CD4-positive, alpha-beta T cell (primary cell): Measurements from ENCODE around the gene ALPL. TPM values are rescaled to one million over a fixed set of nuclear protein-coding genes. Genes with fewer than 3 reads are reported as not detected.

Experiments
- ATAC-seq: fragments of 200-7000 bp; cut with Tn5 transposase; one replicate; pipeline ENCODE4 v1.10.0; 2022; ENCODE audit warnings: mild to moderate bottlenecking; ENCODE audit not compliant: poor library complexity
- CTCF ChIA-PET: fragments of 350-600 bp; sonication (Branson Sonifier 250); formaldehyde crosslinking; loops from one replicate; lab custom pipeline; 2021; ENCODE audit warnings: antibody characterized with exemption, inconsistent platforms; lab: Charles Lee
- POLR2A ChIA-PET: fragments of 350-600 bp; sonication (Branson Sonifier 250); formaldehyde crosslinking; loops from one replicate; lab custom pipeline; 2021; ENCODE audit warnings: antibody characterized with exemption, inconsistent platforms; lab: Charles Lee
- DNase-seq, 14 experiments: peaks; one replicate each; pipeline ENCODE4 v3.0.0-alpha.2; 2013 to 2020; ENCODE audit warnings: mixed read lengths in 2 of 14
- H3K27ac ChIP-seq, 2 donors: one replicate each; pipeline versions ENCODE4 v1.5.1 to v1.7.0; 2013; ENCODE audit warnings: low read length in 2 of 2, low read depth in 1 of 2, mild to moderate bottlenecking in 1 of 2
- H3K27me3 ChIP-seq, 2 experiments: 1 replicate in 1 of 2; 2 replicates in 1 of 2; pipeline versions ENCODE4 v1.6.1 to v1.7.0; 2013; ENCODE audit warnings: low read length in 2 of 2, control low read depth in 1 of 2, mild to moderate bottlenecking in 1 of 2, moderate library complexity in 1 of 2; ENCODE audit not compliant: insufficient read depth in 2 of 2, control insufficient read depth in 1 of 2
- H3K36me3 ChIP-seq: one replicate; pipeline ENCODE4 v1.6.1; 2013; ENCODE audit warnings: low read length, control low read depth; ENCODE audit not compliant: insufficient read depth
- H3K4me1 ChIP-seq: one replicate; pipeline ENCODE4 v1.6.1; 2013; ENCODE audit warnings: low read length, control low read depth; ENCODE audit not compliant: insufficient read depth
- H3K4me3 ChIP-seq: one replicate; pipeline ENCODE4 v1.5.1; 2013; ENCODE audit warnings: mild to moderate bottlenecking, low read length, moderate library complexity
- H3K9me3 ChIP-seq, 2 experiments: 1 replicate in 1 of 2; 2 replicates in 1 of 2; pipeline versions ENCODE4 v1.6.1 to v1.7.0; 2013; ENCODE audit warnings: low read length in 2 of 2, mild to moderate bottlenecking in 2 of 2, control low read depth in 1 of 2, moderate library complexity in 1 of 2; ENCODE audit not compliant: control insufficient read depth in 1 of 2, insufficient read depth in 1 of 2
- H3K27ac Mint-ChIP-seq: one replicate; pipeline ENCODE4 v1.8.0; 2020; ENCODE audit warnings: mixed read lengths
- H3K27me3 Mint-ChIP-seq: one replicate; pipeline ENCODE4 v1.8.0; 2021; ENCODE audit warnings: mixed read lengths
- H3K36me3 Mint-ChIP-seq: one replicate; pipeline ENCODE4 v1.8.0; 2021; ENCODE audit warnings: low read depth, mixed read lengths
- H3K4me1 Mint-ChIP-seq: one replicate; pipeline ENCODE4 v1.8.0; 2021; ENCODE audit warnings: low read depth, mixed read lengths
- H3K4me3 Mint-ChIP-seq: one replicate; pipeline ENCODE4 v1.8.0; 2020; ENCODE audit warnings: mild to moderate bottlenecking, mixed read lengths
- H3K9me3 Mint-ChIP-seq: one replicate; pipeline ENCODE4 v1.8.0; 2020; ENCODE audit warnings: mixed read lengths
- intact Hi-C, 2 experiments: fragments of 100-400 bp; cut with DNase I in 1 of 2; cut with micrococcal nuclease in 1 of 2; formaldehyde crosslinking; loops; one replicate each; pipeline versions ENCODE4 v1.15.1 to v1.9.0; 2023 to 2025; cut with DNase I, micrococcal nuclease
- total RNA-seq, 174 experiments: library from RNA in 2 of 174; stranded (reverse) in 2 of 174; gene quantifications; one replicate each; pipeline ENCODE4 v1.2.3 and lab custom pipeline; 2021 to 2026
- TF ChIP-seq, protein P1 (sequence below): fragments of 200-600 bp; IDR thresholded peaks from one replicate; pipeline ENCODE4 v1.8.0; 2022; ENCODE audit warnings: antibody characterized with exemption, mild to moderate bottlenecking

The ALPL gene
- total RNA-seq, 2 experiments from 2014 or later: not detected

DNA sequence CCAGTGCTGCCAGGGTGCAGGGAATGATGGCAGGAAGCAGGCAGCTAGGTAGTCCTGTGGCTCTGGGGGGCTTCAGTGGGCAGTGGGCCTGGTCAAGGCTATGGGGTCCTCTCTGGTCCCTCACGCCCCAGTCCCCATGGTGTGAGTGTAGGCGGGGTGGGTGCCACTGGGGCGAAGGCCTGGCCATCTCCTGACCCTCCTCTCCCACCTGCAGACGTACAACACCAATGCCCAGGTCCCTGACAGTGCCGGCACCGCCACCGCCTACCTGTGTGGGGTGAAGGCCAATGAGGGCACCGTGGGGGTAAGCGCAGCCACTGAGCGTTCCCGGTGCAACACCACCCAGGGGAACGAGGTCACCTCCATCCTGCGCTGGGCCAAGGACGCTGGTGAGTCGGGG lies 53.7 kb downstream of the ALPL start:
- Histone ChIP-seq H3K36me3 (no peaks in the 10 kb centered on the region), H3K27me3 (peaks cover 2 to 5% of the 10 kb centered on the region in 2 experiments), H3K4me3 (no peak overlapping the region), H3K4me1 (no peaks in the 10 kb centered on the region), H3K27ac (no peak overlapping the region), H3K9me3 (no peaks in the 10 kb centered on the region)
- Mint-ChIP-seq H3K27ac (no peak overlapping the region), H3K27me3 (peaks cover under 1% of the 10 kb centered on the region), H3K36me3 (no peaks in the 10 kb centered on the region), H3K4me1 (no peaks in the 10 kb centered on the region), H3K4me3 (no peak overlapping the region), H3K9me3 (no peaks in the 10 kb centered on the region)
- TF ChIP-seq, protein P1, sequence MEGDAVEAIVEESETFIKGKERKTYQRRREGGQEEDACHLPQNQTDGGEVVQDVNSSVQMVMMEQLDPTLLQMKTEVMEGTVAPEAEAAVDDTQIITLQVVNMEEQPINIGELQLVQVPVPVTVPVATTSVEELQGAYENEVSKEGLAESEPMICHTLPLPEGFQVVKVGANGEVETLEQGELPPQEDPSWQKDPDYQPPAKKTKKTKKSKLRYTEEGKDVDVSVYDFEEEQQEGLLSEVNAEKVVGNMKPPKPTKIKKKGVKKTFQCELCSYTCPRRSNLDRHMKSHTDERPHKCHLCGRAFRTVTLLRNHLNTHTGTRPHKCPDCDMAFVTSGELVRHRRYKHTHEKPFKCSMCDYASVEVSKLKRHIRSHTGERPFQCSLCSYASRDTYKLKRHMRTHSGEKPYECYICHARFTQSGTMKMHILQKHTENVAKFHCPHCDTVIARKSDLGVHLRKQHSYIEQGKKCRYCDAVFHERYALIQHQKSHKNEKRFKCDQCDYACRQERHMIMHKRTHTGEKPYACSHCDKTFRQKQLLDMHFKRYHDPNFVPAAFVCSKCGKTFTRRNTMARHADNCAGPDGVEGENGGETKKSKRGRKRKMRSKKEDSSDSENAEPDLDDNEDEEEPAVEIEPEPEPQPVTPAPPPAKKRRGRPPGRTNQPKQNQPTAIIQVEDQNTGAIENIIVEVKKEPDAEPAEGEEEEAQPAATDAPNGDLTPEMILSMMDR: no peak
- POLR2A ChIA-PET: no interaction called here
- CTCF ChIA-PET: no interaction called here
- ATAC-seq: no peak
- no peak for DNase-seq
- intact Hi-C loops: no loop called here

- ATAC-seq: no peak
- no peak overlapping the region for H3K4me3 ChIP-seq
- Mint-ChIP-seq H3K27ac (no peak overlapping the region), H3K27me3 (peaks cover 8% of the 10 kb centered on the region), H3K4me3 (no peak overlapping the region), H3K9me3 (no peaks in the 10 kb centered on the region), H3K4me1 (no peaks in the 10 kb centered on the region), H3K36me3 (no peaks in the 10 kb centered on the region)
- no peaks in the 10 kb centered on the region for H3K9me3 ChIP-seq
- H3K36me3 ChIP-seq: no peaks in the 10 kb centered on the region
- no peaks in the 10 kb centered on the region for H3K4me1 ChIP-seq
- ChIA-PET POLR2A (no interaction called here), CTCF (no interaction called here)
- no peaks in the 10 kb centered on the region for H3K27me3 ChIP-seq
- TF ChIP-seq, protein P1: no peak
- intact Hi-C loops: no loop called here
- no peak overlapping the region for H3K27ac ChIP-seq
- DNase-seq: no peak
These were observed 54.7 kb downstream of the ALPL start for GRCh38 chr1:21563971-21564370.

DNA sequence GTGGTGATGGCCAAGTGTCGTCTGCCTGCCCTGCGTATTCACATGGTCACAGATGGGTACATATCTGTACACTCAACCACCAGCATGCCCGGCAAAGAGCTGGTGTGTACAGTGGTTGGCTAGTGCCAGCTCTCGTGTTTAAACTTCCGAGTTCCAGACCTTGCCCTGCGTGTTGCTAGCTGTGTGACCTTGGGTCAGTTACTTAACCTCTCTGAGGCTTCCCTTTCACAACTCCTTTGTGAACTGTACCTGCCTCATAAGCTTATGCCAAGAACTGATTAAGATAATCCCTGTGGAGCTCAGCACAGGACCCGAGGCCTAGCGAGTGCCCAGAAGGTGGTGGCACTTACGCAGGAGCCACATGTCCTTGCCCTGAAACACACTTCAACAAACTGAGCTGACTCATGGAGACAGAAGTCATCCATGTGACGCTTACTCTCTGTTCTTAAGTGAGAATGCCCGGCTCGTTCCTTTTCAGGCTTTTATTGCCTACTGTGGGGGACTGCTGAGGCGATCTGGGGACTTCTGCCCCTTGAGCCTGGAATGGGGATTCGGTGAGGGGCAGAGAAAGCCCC lies 55.4 kb downstream of the ALPL start:
- H3K9me3 Mint-ChIP-seq: no peaks in the 10 kb centered on the region
- H3K36me3 Mint-ChIP-seq: no peaks in the 10 kb centered on the region
- H3K4me1 Mint-ChIP-seq: no peaks in the 10 kb centered on the region
- Histone ChIP-seq H3K4me3 (no peak overlapping the region), H3K27me3 (no peaks in the 10 kb centered on the region), H3K27ac (no peak overlapping the region), H3K4me1 (no peaks in the 10 kb centered on the region), H3K36me3 (no peaks in the 10 kb centered on the region), H3K9me3 (no peaks in the 10 kb centered on the region)
- ChIA-PET CTCF (no interaction called here), POLR2A (no interaction called here)
- H3K4me3 Mint-ChIP-seq: no peak overlapping the region
- TF ChIP-seq, protein P1: no peak
- H3K27ac Mint-ChIP-seq: no peak overlapping the region
- H3K27me3 Mint-ChIP-seq: peaks cover 8% of the 10 kb centered on the region
- ATAC-seq (no peak), DNase-seq (no peak)
- intact Hi-C loops: no loop called here
